GM21447 (cell line): ENCODE measurements around the gene COX6B2.

Experiments used
- ATAC-seq: cut with Tn5 transposase; IDR thresholded peaks from one replicate; pipeline ENCODE4 v1.9.1; 2021; ENCODE audit not compliant: unreplicated experiment

COX6B2 gene

DNA sequence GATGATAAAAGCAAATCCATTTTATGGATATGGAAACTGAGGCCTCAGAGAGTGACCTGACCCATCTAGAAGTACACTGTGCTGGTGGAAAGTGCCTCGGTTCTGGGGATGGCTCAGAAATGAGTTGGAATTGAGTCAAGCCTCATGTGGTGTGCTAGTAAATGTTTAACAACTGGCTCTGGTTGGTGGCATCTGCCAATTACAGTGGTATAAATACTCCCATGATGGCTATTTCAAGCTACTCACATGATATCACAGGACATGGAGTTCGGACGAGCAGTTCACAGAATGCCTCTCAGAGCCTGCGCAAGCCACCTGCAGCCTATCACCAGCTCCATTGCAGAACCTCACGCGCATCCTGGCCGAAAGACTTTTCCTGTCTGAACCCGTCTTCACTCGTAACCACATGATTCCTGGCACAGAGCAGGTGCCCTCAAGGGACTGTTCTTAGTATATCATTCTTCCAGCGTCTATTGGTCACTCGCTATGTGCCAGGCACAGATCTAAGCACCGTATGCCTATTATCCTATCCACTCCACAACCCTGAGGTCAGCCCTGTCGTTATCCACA, 38.5 kb downstream of the COX6B2 start:
- no peak for ATAC-seq

- ATAC-seq = no peak
These were observed 40.1 kb downstream of the COX6B2 start for GRCh38 chr19:55314396-55314795.

DNA sequence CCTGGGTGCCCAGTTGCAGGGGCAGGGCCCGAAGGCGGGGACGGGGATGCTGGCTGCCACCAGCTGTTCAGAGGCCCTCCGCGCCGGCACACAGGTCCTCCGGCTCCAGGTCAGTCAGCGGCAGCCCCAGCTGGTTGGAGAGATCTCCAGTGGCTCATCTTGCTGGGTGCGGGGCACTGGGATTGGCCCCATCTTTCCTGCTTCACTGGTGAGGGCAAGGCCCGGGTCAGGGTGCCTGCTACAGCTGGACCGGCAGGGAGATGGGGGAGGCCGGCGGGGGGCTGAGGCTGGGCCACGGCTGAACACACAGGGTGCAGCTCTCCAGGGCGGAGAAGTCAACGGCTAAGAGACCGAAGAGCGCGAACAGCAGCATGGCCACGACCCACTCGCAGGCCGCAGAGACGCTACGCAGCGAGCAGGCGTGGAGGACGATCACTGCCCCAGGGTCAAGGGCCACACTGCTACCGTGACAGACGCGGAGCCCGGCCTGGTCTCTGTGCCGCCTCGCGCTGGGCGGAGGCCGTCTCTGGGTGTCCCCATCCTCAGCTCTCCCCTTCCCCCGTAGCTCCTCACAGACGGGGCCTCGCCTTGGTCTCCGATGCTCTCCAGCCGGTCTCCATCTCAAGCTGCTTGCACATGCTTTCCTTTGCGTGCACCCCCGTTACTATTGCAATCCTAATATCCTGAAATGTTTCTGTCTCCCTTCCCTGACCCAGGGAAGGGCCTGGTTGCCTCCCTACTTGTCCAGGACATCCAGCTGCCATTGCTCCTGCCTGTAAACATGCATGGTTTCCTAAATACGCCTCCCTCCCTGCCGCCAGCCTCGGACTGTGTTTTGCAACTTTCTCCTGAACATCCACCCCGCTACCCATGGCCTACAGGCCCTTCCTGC, 41.7 kb downstream of the COX6B2 start:
- ATAC-seq = no peak

- no peak for ATAC-seq
These were observed 42.7 kb downstream of the COX6B2 start for GRCh38 chr19:55311797-55312196.

- no peak for ATAC-seq
These were observed 43.1 kb downstream of the COX6B2 start for GRCh38 chr19:55311397-55311796.

DNA sequence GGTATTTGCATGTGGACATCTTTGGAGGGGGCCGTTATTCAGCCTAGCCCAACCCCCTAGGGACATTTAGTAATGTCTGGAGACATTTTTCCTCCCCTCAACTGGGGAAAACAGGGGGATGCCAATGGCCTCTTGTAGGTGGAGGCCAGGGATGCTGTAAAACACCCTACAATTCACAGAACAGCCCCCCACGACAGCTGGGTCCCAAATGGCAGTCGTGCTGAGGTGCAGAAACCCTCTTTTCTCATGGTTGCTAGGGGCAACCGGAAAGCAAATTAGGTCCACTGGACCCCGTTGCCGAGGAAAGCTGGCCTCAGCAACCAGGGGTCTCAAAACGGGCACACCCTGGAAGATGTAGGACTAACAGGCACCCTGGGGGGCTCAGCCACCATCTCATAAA, 44.0 kb downstream of the COX6B2 start:
- ATAC-seq = no peak

DNA sequence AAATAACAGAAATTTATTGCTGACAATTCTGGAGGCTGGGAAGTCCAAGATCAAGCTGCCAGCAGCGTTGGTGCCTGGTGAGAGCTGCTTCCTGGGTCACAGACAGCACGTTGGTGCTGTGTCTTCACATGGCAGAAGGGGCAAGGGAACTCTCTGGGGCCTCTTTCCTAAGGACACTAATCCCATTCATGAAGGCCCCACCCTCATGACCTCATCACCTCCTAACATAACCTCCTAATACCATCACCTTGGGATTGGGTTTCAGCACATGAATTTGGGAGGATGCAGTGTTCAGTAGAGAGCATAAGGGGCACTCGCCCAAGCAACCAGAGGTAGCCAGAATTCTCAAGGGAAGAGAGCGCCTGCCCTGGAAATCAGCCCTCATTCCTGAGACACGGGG, 45.1 kb downstream of the COX6B2 start:
- no peak for ATAC-seq

GRCh38 chr19:55308281-55308680, 46.2 kb downstream of the COX6B2 start:
- no peak for ATAC-seq

DNA sequence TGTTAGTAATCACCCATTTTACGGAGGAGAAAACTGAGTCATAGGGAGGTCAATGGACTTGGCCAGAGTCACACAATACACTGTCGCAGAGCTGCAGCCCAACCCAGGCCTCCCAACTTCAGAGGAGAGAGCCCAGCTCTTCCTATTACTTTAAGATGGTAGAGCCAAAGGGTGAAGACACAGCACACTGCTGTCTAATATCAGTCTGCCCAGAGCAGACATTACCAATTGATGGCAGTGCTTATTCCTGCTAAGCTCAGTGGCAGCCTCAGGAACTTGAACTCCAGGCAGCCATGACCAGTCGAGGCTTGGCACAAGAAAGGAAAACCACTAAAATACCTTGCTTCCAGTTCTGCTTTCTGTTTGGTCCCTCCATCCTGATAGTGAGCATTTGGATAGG, 47.8 kb downstream of the COX6B2 start:
- no peak for ATAC-seq

- no peak for ATAC-seq
These were observed 48.4 kb downstream of the COX6B2 start for GRCh38 chr19:55305983-55306562.

GRCh38 chr19:55305491-55305890, 49.0 kb downstream of the COX6B2 start:
- ATAC-seq = no peak

DNA sequence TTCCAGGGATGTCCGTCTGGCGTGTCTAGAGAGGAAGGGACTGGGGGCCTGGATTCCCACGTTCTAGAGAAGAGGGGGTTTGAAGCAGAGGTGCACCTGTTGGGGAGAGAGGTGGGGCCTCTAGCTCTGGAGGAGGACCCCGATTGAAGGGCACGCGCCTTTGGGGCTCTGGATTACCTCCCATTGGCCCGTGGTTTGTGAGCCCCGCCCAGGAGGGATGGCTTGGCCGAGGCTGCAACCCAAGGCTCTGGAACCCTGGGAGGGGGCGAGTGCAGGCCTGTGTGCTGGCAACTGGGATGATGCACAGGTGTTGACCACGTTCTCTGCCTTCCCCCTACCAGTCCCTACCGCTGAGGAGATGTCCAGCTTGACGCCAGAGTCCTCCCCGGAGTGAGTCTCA, 49.5 kb downstream of the COX6B2 start:
- ATAC-seq = no peak

DNA sequence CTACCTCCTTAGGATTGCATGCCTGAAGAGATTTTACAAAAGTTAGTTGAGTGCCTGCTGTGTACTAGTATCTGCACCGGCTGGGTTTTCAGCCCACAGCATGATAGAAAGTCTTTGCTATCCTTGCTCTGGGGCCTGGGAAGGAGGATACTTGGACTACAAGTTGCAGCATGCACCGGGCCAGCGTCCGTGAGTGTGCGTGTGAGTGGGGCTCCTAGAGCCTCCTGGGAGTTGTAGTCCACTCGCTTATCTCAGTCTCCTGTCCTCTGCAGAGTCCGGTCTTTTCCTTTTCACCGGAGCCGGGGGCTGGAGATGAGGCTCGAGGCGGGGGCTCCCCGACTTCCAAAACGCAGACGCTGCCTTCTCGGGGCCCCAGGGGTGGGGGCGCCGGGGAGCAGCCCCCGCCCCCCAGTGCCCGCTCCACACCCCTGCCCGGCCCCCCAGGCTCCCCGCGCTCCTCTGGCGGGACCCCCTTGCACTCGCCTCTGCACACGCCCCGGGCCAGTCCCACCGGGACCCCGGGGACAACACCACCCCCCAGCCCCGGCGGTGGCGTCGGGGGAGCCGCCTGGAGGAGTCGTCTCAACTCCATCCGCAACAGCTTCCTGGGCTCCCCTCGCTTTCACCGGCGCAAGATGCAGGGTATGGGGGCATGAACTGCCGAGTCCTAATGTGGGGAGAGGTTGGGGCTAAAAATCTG, 50.1 kb downstream of the COX6B2 start:
- no peak for ATAC-seq

DNA sequence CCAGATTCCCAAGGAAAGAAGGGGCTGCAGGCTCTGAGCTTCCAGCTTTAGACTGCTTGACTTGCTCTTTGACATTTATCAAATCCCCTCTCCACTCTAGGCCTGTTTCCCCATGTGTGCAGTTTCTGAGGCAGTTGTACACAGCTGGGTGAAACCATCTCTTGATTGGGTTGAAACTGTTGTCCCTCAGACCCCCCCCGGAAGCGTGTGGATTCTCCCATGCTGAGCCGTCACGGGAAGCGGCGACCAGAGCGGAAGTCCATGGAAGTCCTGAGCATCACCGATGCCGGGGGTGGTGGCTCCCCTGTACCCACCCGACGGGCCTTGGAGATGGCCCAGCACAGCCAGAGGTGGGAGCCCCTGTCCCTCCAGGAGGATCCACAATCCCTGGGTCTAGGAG, 51.0 kb downstream of the COX6B2 start:
- no peak for ATAC-seq

GRCh38 chr19:55302318-55302703, 52.2 kb downstream of the COX6B2 start:
- no peak for ATAC-seq

DNA sequence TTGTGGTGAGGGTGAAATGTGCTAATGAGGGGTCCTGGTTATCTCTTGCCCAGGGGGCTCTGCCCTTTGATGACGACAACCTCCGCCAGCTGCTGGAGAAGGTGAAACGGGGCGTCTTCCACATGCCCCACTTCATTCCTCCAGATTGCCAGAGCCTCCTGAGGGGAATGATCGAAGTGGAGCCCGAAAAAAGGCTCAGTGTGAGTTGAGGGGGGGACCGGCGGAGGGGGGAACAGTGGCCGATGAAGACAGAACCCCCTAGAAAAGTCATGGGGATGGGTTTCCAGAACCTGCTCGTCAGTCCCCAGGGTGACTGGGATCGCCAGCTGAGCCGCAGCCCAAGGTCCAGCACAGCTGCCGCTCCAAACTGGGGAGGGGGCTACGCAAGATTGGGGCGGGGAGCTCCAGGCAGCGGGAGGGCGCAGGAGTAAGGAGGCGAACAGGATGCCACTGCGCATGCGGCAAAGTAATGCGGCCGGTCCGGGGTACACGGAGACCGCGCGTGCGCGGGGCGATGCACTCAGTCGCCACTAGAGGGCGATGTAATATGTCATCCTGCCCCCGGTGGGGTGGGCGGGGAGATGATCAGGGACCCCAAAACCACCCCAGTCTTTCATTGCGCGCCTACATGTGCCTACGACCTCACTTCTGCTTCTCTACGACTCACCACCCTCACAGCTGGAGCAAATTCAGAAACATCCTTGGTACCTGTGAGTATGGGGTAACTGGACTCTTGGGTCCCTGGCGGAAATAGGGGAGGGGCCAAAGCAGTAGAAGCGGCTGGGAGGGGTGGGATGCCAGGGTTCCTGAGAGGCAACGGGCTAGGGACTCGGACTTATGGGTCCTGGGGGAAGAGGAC, 52.8 kb downstream of the COX6B2 start:
- ATAC-seq = peak; percentile 70

- no peak for ATAC-seq
These were observed 53.5 kb downstream of the COX6B2 start for GRCh38 chr19:55300886-55301458.

- no peak for ATAC-seq
These were observed 54.5 kb downstream of the COX6B2 start for GRCh38 chr19:55299991-55300390.
